T-helper 2 cell treated with Interferon-gamma antibody and Interleukin-4, amounts not matched to agents 100 ng/mL and 5 ng/mL, for 36 hours (primary cell): ENCODE measurements around the gene ZMAT3. TPM values are rescaled to one million over a fixed set of nuclear protein-coding genes. Genes with fewer than 3 reads are reported as not detected.

Source experiments
- intact Hi-C: fragments of 100-400 bp; cut with micrococcal nuclease; formaldehyde crosslinking; loops from one replicate; pipeline ENCODE4 v1.15.1; 2023
- total RNA-seq: library from RNA; stranded (reverse); gene quantifications from 2 replicates; pipeline ENCODE4 v1.2.3, GENCODE V29; 2022

ZMAT3 gene
- total RNA-seq, 1 donor from 2014 or later, result 17.3 TPM

- intact Hi-C loops, result no loop called here
Measured at GRCh38 chr3:179027326-179027900, 44.2 kb downstream of the ZMAT3 start.

GRCh38 chr3:179026636-179027035 is 45.0 kb downstream of the ZMAT3 start:
- intact Hi-C loops, result no loop called here

- intact Hi-C loops, result no loop called here
Measured at GRCh38 chr3:179021119-179021903, 50.3 kb downstream of the ZMAT3 start.

GRCh38 chr3:179020112-179020511 is 51.5 kb downstream of the ZMAT3 start:
- intact Hi-C loops, result no loop called here

DNA sequence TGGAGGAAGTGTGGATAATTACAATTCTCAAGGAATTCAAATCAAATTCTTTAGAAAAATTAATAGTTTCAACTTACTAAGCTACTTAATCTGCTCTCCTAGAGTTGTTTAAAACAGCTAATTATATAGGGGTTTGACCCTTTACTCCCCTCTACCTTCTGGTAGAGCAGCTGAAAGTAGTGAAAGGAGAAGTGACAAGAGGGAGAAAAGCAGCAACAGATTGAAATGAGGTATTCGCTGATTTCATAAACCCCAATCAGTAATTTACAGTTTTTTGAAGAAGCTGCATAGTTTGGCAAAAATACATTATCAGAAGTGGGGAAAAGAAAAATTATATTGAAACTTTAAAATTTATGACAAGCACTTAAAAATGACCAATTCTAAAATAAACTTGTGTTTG is 52.8 kb downstream of the ZMAT3 start:
- intact Hi-C loops, result loop anchor here (5.0 kb wide), 1 partner anchor 433 kb away; the partner anchor contains the start of gene GNB4

DNA sequence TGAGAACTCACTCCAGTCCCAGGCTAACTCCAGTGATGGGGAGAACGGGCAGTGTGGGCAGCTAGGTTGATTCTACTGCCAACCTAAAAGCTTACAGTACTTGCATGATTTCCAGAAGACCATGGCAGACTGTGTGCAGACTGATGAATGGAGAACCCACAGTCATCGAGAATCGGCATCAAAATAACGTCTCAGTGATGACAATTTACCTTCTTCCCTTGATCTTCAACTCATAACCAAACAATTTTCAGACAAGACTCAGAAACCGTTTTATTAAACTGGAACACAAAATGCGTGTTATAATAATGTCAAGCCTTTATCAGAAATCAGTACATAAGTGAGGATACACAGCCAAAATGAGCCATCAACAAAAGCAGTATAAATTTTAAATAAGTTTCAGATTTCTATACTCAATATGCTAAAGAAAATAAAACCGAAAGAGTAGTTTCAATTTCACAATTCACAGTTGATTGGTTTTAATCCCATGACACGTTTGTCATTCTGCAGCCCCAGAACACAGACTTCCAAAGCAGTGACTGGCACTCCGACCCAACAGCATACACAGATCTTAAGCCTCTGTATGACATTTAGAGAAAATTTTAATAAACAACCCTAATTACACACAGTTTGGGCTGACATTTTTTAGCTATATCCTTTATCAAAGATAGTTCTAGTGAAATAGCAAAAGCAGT is 54.5 kb downstream of the ZMAT3 start:
- intact Hi-C loops, result loop anchor here (5.0 kb wide), 1 partner anchor 435 kb away; the partner anchor contains the start of gene GNB4

DNA sequence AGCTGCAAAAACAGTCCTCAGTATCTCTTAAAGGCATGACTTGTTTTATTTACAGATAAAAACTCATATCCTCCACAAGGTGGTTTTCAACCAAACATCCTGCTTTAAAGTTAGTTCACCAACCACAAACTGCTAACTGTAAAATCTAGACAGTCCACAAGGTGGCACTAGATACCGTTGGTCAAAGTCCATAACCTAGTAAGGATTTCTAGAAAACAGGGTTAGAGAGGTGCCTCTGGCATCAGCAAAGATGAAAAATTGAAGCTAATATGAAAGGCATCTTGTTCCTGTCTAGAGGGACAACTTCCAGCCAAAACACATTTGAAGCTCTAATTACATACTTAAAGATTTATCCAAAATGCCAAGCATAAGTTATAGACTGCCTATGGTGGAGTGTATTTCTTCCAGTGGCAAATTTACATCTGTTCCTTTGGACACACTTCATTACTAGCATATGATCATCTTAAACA is 56.0 kb downstream of the ZMAT3 start:
- intact Hi-C loops, result loop anchor here (1.0 to 5.0 kb wide), 8 partner anchors 21 to 547 kb away; partner anchors contain the start of genes ACTL6A, GNB4 and ZMAT3

DNA sequence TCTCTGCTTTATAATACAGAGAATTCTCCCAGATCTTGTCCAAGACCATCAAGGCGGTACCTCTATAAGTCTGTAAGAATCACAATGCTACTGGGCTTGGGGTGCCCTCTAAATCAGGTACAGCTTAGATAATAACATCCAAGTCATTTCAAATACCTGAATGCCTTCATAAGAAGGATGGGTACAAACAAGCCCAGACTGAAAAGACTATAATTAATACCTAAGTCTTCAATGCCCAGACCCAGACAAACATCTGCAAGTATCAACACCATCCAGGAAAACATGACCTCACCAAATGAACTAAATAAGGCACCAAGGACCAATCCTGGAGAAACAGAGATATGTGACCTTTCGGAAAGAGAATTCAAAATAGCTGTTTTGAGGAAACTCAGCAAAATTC is 65.9 kb downstream of the ZMAT3 start:
- intact Hi-C loops, result no loop called here

DNA sequence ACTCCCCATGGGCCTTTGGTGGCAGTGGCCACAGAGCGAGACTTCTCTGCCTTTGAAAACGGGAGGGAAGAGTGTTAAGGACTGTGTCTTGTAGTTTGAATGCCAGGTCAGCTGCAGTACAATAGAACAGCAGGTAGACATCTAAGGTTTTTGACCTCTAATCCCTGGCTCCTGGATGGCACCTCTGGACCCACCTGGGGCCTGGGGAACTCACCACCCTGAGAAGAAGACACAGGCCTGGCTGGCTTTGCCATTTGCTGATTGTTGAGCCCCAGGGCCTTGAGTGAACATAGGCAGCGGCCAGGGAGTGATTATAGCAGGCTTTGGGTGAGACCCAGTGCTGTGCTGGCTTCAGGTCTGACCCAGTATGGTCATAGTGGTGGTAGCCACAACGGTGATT is 66.4 kb downstream of the ZMAT3 start:
- intact Hi-C loops, result no loop called here

- intact Hi-C loops, result no loop called here
Measured at GRCh38 chr3:179000659-179001058, 71.0 kb downstream of the ZMAT3 start.

DNA sequence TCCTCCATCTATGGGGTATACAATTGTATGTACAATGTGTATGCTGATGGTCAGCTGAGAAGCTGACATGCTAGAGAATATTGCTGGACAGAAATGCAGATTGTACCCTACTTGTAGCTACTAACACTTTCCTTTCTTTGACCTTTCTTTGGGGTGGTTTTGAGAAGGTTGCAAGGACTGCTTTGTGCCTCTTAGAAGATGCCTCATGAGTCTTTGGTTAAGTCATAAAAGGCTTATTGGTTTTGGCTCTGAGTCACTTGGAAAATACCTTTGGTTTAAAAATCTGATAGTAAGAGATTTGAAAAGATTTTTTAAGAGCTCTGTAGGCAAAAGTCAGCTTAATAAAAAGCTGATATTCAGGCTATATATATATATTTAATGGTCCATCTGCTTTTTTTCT is 71.5 kb downstream of the ZMAT3 start:
- intact Hi-C loops, result no loop called here

DNA sequence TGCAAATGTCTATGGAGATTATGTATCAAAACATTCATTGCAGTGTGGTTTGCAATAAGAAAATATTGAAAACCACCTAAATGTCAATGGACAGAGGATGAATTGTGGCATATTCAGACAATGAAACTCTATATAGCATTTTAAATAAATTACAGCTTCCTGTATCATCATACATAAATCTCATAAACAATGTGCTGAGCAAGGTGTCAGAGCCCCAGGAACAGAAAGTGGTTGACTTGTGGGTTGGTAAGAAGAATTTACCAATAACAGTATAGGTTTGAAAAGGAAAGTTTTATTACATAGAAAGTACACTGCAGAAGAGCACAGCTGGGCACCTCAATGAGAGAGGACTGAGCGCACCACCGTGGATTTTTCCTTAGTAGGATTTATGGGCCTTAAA is 75.2 kb downstream of the ZMAT3 start:
- intact Hi-C loops, result no loop called here

DNA sequence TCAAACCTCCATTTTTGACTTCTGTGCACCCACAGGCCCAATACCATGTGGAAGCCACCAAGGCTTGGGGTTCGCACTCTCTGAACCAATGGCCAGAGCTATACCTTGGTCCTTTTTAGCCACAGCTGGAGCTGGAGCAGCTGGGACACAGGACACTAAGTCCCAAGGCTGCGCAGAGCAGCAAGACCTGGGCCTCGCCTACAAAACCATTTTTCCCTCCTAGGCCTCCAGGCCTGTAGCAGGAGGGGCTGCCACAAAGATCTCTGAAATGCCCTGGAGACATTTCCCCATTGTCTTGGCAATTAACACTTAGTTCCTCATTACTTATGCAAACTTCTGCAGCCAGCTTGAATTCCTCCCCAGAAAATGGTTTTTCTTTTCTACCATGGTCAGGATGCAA is 81.3 kb downstream of the ZMAT3 start:
- intact Hi-C loops, result no loop called here

DNA sequence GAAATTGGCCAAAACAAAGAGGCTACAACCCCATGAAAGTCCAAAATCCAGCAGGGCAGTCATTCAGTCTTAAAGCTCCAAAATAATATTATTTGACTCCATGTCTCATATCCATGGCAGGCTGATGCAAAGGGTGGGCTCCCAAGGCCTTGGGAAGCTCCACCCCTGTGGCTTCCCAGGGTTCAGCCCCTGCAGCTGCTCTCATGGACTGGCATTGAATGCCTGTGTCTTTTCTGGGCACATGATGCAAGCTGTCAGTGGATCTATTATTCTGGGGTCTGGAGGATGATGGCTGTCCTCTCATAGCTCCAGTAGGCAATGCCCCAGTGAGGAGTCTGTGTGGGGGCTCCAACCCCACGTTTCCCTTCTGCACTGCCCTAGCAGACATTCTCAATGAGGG is 81.8 kb downstream of the ZMAT3 start:
- intact Hi-C loops, result no loop called here

GRCh38 chr3:178987745-178988144 is 83.9 kb downstream of the ZMAT3 start:
- intact Hi-C loops, result no loop called here

- intact Hi-C loops, result no loop called here
Measured at GRCh38 chr3:178986456-178986855, 85.2 kb downstream of the ZMAT3 start.

DNA sequence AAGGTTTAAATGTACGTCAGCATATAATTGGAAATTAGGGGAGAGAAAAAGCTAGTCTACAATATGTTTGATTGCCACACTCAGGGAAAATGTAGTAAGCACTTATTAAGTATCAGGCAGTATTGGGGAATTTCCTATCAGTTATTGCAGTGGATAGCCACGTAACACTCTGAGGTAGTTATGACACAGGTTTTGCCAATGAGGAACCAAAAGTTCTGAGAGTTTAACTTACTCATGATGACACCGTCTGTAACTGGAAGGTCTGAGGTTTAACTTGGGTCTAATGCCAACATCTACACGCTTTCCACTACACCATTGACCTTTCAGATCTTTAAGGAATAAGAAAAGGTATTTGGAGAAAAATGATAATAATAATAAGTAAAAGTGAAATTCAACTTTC is 89.5 kb downstream of the ZMAT3 start:
- intact Hi-C loops, result no loop called here

DNA sequence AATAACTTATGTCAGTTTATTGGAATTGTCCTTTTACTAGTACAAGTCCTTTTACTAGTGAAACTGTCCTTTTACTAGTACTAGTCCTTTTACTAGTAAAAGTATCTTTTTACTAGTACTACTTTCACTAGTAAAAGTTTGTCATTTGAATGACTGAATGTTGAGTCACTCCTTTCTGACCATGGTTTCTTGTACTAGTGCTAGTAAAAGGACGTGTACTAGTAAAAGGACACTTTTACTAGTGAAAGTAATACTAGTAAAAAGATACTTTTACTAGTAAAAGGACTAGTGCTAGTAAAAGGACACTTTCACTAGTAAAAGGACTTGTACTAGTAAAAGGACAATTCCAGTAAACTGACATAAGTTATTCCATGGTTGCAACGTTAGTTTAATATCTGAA is 96.3 kb downstream of the ZMAT3 start:
- intact Hi-C loops, result no loop called here

- intact Hi-C loops, result no loop called here
Measured at GRCh38 chr3:178971614-178972013, 100.0 kb downstream of the ZMAT3 start.

DNA sequence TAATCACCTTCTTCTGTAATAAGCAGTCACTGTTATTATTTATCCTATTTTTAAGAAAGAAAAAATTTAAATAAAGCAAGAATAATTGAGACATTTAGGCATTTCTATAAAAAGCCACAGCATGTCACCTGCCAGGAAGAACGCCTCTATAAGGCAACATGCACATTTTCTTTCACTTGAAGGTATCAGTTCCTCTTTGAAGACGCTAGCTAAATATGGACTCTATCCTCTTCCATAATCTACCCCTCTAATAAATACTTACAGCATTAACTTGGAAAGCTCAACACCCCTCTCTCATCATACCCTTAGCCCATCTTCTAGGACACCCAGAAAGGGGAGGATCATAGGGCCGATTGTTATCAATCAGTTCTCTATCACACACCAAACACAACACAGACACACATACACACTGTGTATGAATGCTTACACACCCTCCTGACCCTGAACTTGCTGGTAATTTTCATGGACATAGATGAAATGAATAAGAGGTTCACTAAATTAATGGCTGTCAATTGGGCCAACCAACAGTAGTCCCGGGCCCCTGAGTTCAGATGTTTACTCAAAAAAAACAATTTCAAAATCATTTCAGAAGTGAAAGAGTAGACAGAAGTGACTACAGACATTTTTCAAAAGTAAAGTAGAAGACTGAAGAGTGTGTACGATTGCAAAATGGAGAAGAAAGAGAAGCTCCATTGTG is 102.5 kb downstream of the ZMAT3 start:
- intact Hi-C loops, result no loop called here
